GM12878 (cell line): Measurements from ENCODE around the gene MDGA2. TPM values are rescaled to one million over a fixed set of nuclear protein-coding genes. Genes with fewer than 3 reads are reported as not detected.

Source experiments
- ATAC-seq: fragments of 200-7000 bp; cut with Tn5 transposase; 3 replicates; pipeline ENCODE4 v1.9.1; 2020; ENCODE audit warnings: mild to moderate bottlenecking, moderate library complexity
- BruUV-seq: library from RNA; stranded (reverse); fragments of 400-500 nt; replicated peaks from 2 replicates; lab custom pipeline; 2021; lab: Mats Ljungman, UMichigan
- CTCF ChIA-PET: fragments of 300-600 bp; sonication (Branson Sonifier 250); formaldehyde crosslinking; extraction: SDS; loops from one replicate; lab custom pipeline; 2021; ENCODE audit warnings: inconsistent platforms; lab: Yijun Ruan, JAX
- POLR2A ChIA-PET: fragments of 350-600 bp; formaldehyde crosslinking; extraction: SDS; loops from one replicate; lab custom pipeline; 2021; ENCODE audit warnings: inconsistent platforms; lab: Charles Lee
- RAD21 ChIA-PET: fragments of 300-600 bp; sonication (Branson Sonifier 250); formaldehyde crosslinking; loops from one replicate; lab custom pipeline; 2023; ENCODE audit warnings: antibody characterized with exemption; ENCODE audit not compliant: unreplicated experiment; lab: Charles Lee
- SMC1A ChIA-PET: fragments of 300-600 bp; sonication (Branson Sonifier 250); formaldehyde crosslinking; loops from one replicate; lab custom pipeline; 2023; ENCODE audit not compliant: unreplicated experiment, uncharacterized antibody; lab: Charles Lee
- DNase-seq: peaks from one replicate; pipeline ENCODE4 v3.0.0-alpha.2; 2011; ENCODE audit warnings: low read depth, low spot score
- FAIRE-seq: peaks from 3 replicates; lab custom pipeline; 2011; peaks lifted over from hg19 to GRCh38; lab: Jason Lieb, UNC
- H2AFZ ChIP-seq: 2 replicates; pipeline ENCODE4 v1.6.0; 2011; ENCODE audit warnings: low read depth, low read length, control low read depth; ENCODE audit not compliant: control insufficient read depth
- H3K27ac ChIP-seq: 2 replicates; pipeline ENCODE4 v1.5.1; 2011; ENCODE audit warnings: control low read depth; ENCODE audit not compliant: control insufficient read depth, insufficient read depth
- H3K27me3 ChIP-seq, 2 experiments: replicated peaks in 1 of 2; 2 replicates each; pipeline versions ENCODE4 v1.6.0 to v1.6.1; 2011; ENCODE audit warnings: low read length in 1 of 2; ENCODE audit not compliant: control insufficient read depth in 2 of 2, insufficient read depth in 2 of 2
- H3K36me3 ChIP-seq, 2 experiments: 2 replicates each; pipeline ENCODE4 v1.5.1; 2011; ENCODE audit warnings: low read length in 1 of 2; ENCODE audit not compliant: control insufficient read depth in 2 of 2, insufficient read depth in 2 of 2
- H3K4me1 ChIP-seq: 2 replicates; pipeline ENCODE4 v1.6.1; 2011; ENCODE audit warnings: mild to moderate bottlenecking, low read length, moderate library complexity, mixed read lengths; ENCODE audit not compliant: control insufficient read depth, insufficient read depth
- H3K4me2 ChIP-seq: 2 replicates; pipeline ENCODE4 v1.6.0; 2011; ENCODE audit warnings: control low read depth; ENCODE audit not compliant: control insufficient read depth, insufficient read depth
- H3K4me3 ChIP-seq: fragments of 200-600 bp; sonication (generic); 2 replicates; pipeline ENCODE4 v1.5.1; 2016
- H3K79me2 ChIP-seq: 2 replicates; pipeline ENCODE4 v1.6.0; 2011; ENCODE audit warnings: low read length; ENCODE audit not compliant: control insufficient read depth, insufficient read depth
- H3K9ac ChIP-seq: 2 replicates; pipeline ENCODE4 v1.8.0; 2011; ENCODE audit warnings: low read length, control low read depth, mixed read lengths; ENCODE audit not compliant: control insufficient read depth, insufficient read depth
- H3K9me3 ChIP-seq: replicated peaks from 3 replicates; pipeline ENCODE4 v1.5.1; 2011; ENCODE audit warnings: mild to moderate bottlenecking, low read length; ENCODE audit not compliant: control insufficient read depth, insufficient read depth
- H4K20me1 ChIP-seq: 2 replicates; pipeline ENCODE4 v1.6.0; 2011; ENCODE audit not compliant: control insufficient read depth, insufficient read depth
- CTCF ChIP-seq, 3 experiments: IDR thresholded peaks in 2 of 3; conservative IDR thresholded peaks in 1 of 3; 2 replicates each; pipeline ENCODE4 v1.5.1; 2011; ENCODE audit warnings: low read depth in 3 of 3, low read length in 3 of 3, mild to moderate bottlenecking in 3 of 3, control low read depth in 2 of 3, moderate library complexity in 2 of 3, inconsistent platforms in 1 of 3, mixed read lengths in 1 of 3; ENCODE audit not compliant: control insufficient read depth in 2 of 3, insufficient read depth in 1 of 3; ENCODE audit errors: extremely low read depth in 1 of 3
- IRF5 ChIP-seq: fragments of 450-650 bp; IDR thresholded peaks from 2 replicates; pipeline ENCODE4 v1.6.1; 2017; ENCODE audit warnings: borderline replicate concordance
- KLF5 ChIP-seq: fragments of 450-650 bp; IDR thresholded peaks from 2 replicates; pipeline ENCODE4 v1.6.1; 2014; ENCODE audit warnings: mild to moderate bottlenecking; ENCODE audit not compliant: partially characterized antibody
- NFXL1 ChIP-seq: fragments of 450-650 bp; IDR thresholded peaks from 2 replicates; pipeline ENCODE4 v1.6.1; 2017; ENCODE audit warnings: antibody characterized with exemption, mild to moderate bottlenecking, borderline replicate concordance
- NR2C2 ChIP-seq: IDR thresholded peaks from 2 replicates; pipeline ENCODE4 v1.6.1; 2011; ENCODE audit warnings: borderline replicate concordance, low read depth; ENCODE audit not compliant: control insufficient read depth, insufficient read length
- PAX5 ChIP-seq: IDR thresholded peaks from 2 replicates; pipeline ENCODE4 v1.6.1; 2011; ENCODE audit warnings: low read depth, low read length, borderline replicate concordance
- SPI1 ChIP-seq: IDR thresholded peaks from 2 replicates; pipeline ENCODE4 v1.6.1; 2011; ENCODE audit warnings: low read depth, mild to moderate bottlenecking, low read length, moderate library complexity, borderline replicate concordance; ENCODE audit not compliant: insufficient read depth
- WRNIP1 ChIP-seq: IDR thresholded peaks from 2 replicates; pipeline ENCODE4 v1.6.1; 2011; ENCODE audit warnings: low read depth, low read length, improper control_type of control experiment, borderline replicate concordance
- YBX1 ChIP-seq: fragments of 450-650 bp; IDR thresholded peaks from 2 replicates; pipeline ENCODE4 v1.6.1; 2016; ENCODE audit warnings: antibody characterized with exemption
- ZNF274 ChIP-seq: IDR thresholded peaks from one replicate; pipeline ENCODE4 v1.8.0; 2011; ENCODE audit not compliant: insufficient read length, insufficient read depth
- WGBS: methylation state at CpG from one replicate; pipeline ENCODE4 v1.1.6; 2016; ENCODE audit warnings: low lambda C conversion rate; ENCODE audit not compliant: insufficient replicate concordance, insufficient coverage; ENCODE audit errors: missing lambda C conversion rate; 5-methylcytosine and 5-hydroxymethylcytosine counted together
- in situ Hi-C: fragments of 300-500 bp; cut with MboI; formaldehyde crosslinking; loops from 9 replicates; pipeline ENCODE4 v1.14.3; 2018; ENCODE audit warnings: mixed read lengths
- intact Hi-C: fragments of 100-400 bp; cut with micrococcal nuclease; formaldehyde crosslinking; loops from one replicate; pipeline ENCODE4 v1.14.2; 2022; ENCODE audit not compliant: unreplicated experiment
- polyA plus RNA-seq, 11 experiments: library from polyadenylated mRNA; depleted of rRNA in 4 of 11; unstranded in 6 of 11; stranded (reverse) in 5 of 11; fragments of >200 nt; fragmentation: Nextera tagmentation in 4 of 11; fragmentation: Illumina TruSeq in 1 of 11; extraction: Ambion mirVana in 4 of 11; extraction: Trizol in 1 of 11; gene quantifications; 1 replicate in 1 of 11; 2 replicates in 10 of 11; pipeline versions ENCODE4 v1.2.1 to v1.2.3, GENCODE V29; 2011 to 2016; ENCODE audit warnings: inconsistent platforms in 2 of 11, missing spikeins in 2 of 11, low read depth in 1 of 11
- total RNA-seq, 4 experiments: library from RNA; depleted of rRNA in 3 of 4; stranded (reverse); fragments of >200 nt in 3 of 4; fragmentation: Illumina TruSeq in 1 of 4; extraction: Trizol in 1 of 4; gene quantifications; 2 replicates each; pipeline versions ENCODE4 v1.2.1 to v1.2.3, GENCODE V29; 2013 to 2021

Gene MDGA2
- total and polyA plus RNA-seq, 10 of the 15 experiments (the other 5 are each of a cell fraction or from before 2014, with no cell fraction given): not detected

GRCh38 chr14:47240748-47241437 is 434.5 kb downstream of the MDGA2 start:
- Histone ChIP-seq H2AFZ (no peak overlapping the region), H4K20me1 (no peaks in the 10 kb centered on the region), H3K9me3 (no peaks in the 10 kb centered on the region), H3K79me2 (no peaks in the 10 kb centered on the region), H3K36me3 (no peaks in the 10 kb centered on the region), H3K9ac (no peak overlapping the region), H3K27me3 (no peaks in the 10 kb centered on the region), H3K4me1 (no peaks in the 10 kb centered on the region), H3K4me2 (no peak overlapping the region), H3K4me3 (no peak overlapping the region), H3K27ac (no peak overlapping the region)
- ChIA-PET POLR2A (no interaction called here), RAD21 (no interaction called here), CTCF (no interaction called here), SMC1A (no interaction called here)
- FAIRE-seq (no peak), ATAC-seq (no peak), DNase-seq (no peak)
- in situ Hi-C loops (no loop called here), intact Hi-C loops (no loop called here)
- 0% methylated on average over 1 of the region's 1 CpG for WGBS
- BruUV-seq: no TSS peak
- TF ChIP-seq ZNF274 (no peak), NFXL1 (no peak), PAX5 (no peak), WRNIP1 (no peak), KLF5 (no peak), NR2C2 (no peak), YBX1 (no peak), CTCF (IDR thresholded peaks at IDR 0.05 in 2 of 3, conservative IDR thresholded peaks at IDR 0.05 in 1 of 3; ENCODE audit: control insufficient read depth in 2 of 3, extremely low read depth in 1 of 3, insufficient read depth in 1 of 3, low read depth in 3 of 3, low read length in 3 of 3) (no peak), SPI1 (no peak), IRF5 (no peak)
